Peyer's patch (tissue), 4 donors: Measurements from ENCODE around the gene ZNF521. TPM values are rescaled to one million over a fixed set of nuclear protein-coding genes. Genes with fewer than 3 reads are reported as not detected.

Source experiments
- DNase-seq, 3 donors: peaks; one replicate each; pipeline ENCODE4 v3.0.0-alpha.2; 2017 to 2019
- H3K27ac ChIP-seq, 4 donors: fragments of 200-600 bp; sonication (generic); one replicate each; pipeline ENCODE4 v1.5.1; 2016 to 2019
- H3K27me3 ChIP-seq, 2 donors: fragments of 200-600 bp; sonication (generic); one replicate each; pipeline ENCODE4 v1.5.1; 2019
- H3K36me3 ChIP-seq, 3 donors: fragments of 200-600 bp; sonication (generic); one replicate each; pipeline ENCODE4 v1.5.1; 2016 to 2019
- H3K4me1 ChIP-seq, 4 donors: fragments of 200-600 bp; sonication (generic); one replicate each; pipeline ENCODE4 v1.5.1; 2016 to 2019
- H3K4me3 ChIP-seq, 4 donors: fragments of 200-600 bp; sonication (generic); 1 replicate in 3 of 4; 2 replicates in 1 of 4; pipeline ENCODE4 v1.5.1; 2016 to 2019; ENCODE audit warnings: mild to moderate bottlenecking in 1 of 4
- H3K9me3 ChIP-seq, 4 donors: fragments of 200-600 bp; sonication (generic); one replicate each; pipeline ENCODE4 v1.5.1; 2016 to 2019; ENCODE audit warnings: mild to moderate bottlenecking in 1 of 4
- CTCF ChIP-seq, 6 experiments: fragments of 450-650 bp in 4 of 6; fragments of 200-600 bp in 2 of 6; sonication (generic) in 1 of 6; IDR thresholded peaks; one replicate each; pipeline ENCODE4 v1.5.1; 2017 to 2019; ENCODE audit warnings: antibody characterized with exemption in 6 of 6, mild to moderate bottlenecking in 3 of 6, moderate library complexity in 1 of 6
- POLR2A ChIP-seq, 2 donors: fragments of 450-650 bp; IDR thresholded peaks; one replicate each; pipeline ENCODE4 v1.5.1; 2017; ENCODE audit warnings: antibody characterized with exemption in 2 of 2, mild to moderate bottlenecking in 2 of 2, moderate library complexity in 2 of 2
- total RNA-seq, 4 donors: library from RNA; depleted of rRNA; stranded (reverse); fragments of >200 nt; gene quantifications; one replicate each; pipeline ENCODE4 v1.1.0, GENCODE V29; 2016

The ZNF521 gene
- total RNA-seq, 4 donors from 2014 or later = 4.2 to 25.6 (median 8.6) TPM

DNA sequence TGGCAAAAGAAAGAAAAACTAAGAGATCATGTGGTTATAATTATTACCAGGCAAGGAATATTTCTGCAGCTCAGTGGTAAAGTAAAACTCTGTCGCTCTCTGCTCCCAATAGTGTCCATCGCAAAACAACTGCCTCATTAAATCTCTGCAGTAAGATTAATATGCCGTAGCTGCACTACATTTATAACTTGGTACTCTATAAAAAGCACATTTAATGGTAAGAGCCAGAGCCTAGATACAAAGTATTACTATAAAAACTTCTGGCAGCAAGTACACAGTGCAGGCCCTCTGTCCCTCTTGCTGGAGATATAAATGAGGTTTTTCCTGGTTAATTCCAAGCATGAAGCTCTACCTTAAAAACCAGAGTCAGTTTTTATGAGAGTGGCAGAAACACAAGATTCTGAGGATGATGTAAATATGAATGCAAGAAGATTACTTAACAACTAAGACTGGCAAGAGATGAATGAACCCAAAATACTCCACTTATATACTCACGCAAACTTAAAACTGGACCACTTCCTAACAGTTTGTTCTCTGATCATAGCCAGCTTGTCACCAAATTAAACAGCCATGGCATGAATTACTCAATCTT, 25.5 kb downstream of the ZNF521 start:
- no peaks in the 10 kb centered on the region for H3K36me3 ChIP-seq
- H3K9me3 ChIP-seq = no peaks in the 10 kb centered on the region
- no peaks in the 10 kb centered on the region for H3K27me3 ChIP-seq
- H3K4me1 ChIP-seq = no peaks in the 10 kb centered on the region
- H3K27ac ChIP-seq = no peak overlapping the region
- no peak overlapping the region for H3K4me3 ChIP-seq
- no peak for DNase-seq
- no peak for TF ChIP-seq CTCF (IDR thresholded peaks at IDR 0.05)

- Histone ChIP-seq H3K4me1 (no peaks in the 10 kb centered on the region), H3K27ac (no peak overlapping the region), H3K27me3 (no peaks in the 10 kb centered on the region), H3K4me3 (no peak overlapping the region), H3K36me3 (no peaks in the 10 kb centered on the region), H3K9me3 (no peaks in the 10 kb centered on the region)
- no peak for TF ChIP-seq POLR2A (IDR thresholded peaks at IDR 0.05)
- DNase-seq = no peak
Measured at GRCh38 chr18:25322806-25323205, 29.2 kb downstream of the ZNF521 start.

DNA sequence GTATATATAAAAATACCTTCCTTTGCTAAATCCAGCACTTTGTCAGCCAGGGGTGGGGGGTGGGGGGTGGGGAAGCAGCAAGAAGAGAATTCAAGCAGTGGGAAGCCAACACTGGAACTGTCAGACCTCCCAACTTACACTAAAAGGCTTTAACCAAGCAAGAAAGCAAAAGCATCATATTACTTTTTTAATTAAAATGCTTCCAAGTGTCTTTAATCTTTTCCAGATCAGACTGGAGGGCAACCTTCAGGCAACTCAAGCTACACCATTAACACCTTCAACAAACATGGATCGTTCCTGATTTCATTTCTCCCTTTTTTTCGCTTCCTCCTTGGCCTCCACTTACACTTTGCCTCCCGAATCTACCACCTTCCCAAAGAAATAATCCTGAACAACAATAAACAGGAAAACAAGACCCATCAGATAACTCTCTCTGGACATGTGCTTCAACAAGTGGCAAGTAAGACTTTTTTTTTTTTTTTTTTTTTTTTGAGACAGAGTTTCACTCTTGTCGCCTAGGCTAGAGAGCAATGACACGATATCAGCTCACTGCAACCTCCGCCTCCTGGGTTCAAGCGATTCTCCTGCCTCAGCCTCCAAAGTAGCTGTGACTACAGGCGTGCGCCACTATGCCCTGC, 35.5 kb downstream of the ZNF521 start:
- DNase-seq = no peak
- Histone ChIP-seq H3K4me1 (no peaks in the 10 kb centered on the region), H3K9me3 (no peaks in the 10 kb centered on the region), H3K36me3 (no peaks in the 10 kb centered on the region), H3K4me3 (no peak overlapping the region), H3K27ac (no peak overlapping the region), H3K27me3 (no peaks in the 10 kb centered on the region)
- TF ChIP-seq POLR2A (IDR thresholded peaks at IDR 0.05) (no peak), CTCF (IDR thresholded peaks at IDR 0.05) (no peak)

DNA sequence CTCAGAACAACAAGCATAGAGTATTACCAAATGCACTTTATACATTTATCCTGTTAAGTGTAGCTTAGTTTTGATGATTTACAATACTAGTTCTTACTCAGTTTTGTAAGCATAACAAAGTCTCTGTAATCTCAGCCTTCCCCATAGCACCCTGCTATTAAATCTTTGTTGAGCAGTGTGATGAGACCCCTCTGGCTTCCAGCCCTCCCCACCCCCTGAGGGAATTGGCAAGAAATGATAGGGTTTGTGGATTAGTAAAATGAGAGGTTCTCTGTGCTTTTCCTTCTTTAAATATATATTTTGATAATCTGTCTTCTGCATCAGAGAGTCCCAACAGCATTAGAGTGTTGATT, 37.2 kb downstream of the ZNF521 start:
- no peaks in the 10 kb centered on the region for H3K27me3 ChIP-seq
- H3K27ac ChIP-seq = no peak overlapping the region
- no peaks in the 10 kb centered on the region for H3K9me3 ChIP-seq
- TF ChIP-seq CTCF (IDR thresholded peaks at IDR 0.05) = no peak
- no peak for TF ChIP-seq POLR2A (IDR thresholded peaks at IDR 0.05)
- H3K4me1 ChIP-seq = no peaks in the 10 kb centered on the region
- H3K4me3 ChIP-seq = no peak overlapping the region
- no peaks in the 10 kb centered on the region for H3K36me3 ChIP-seq
- no peak for DNase-seq

- no peak for TF ChIP-seq POLR2A (IDR thresholded peaks at IDR 0.05)
Measured at GRCh38 chr18:25314151-25314837, 37.7 kb downstream of the ZNF521 start.

GRCh38 chr18:25313268-25313667, 38.7 kb downstream of the ZNF521 start:
- Histone ChIP-seq H3K4me1 (no peaks in the 10 kb centered on the region), H3K9me3 (no peaks in the 10 kb centered on the region), H3K27me3 (no peaks in the 10 kb centered on the region), H3K4me3 (no peak overlapping the region), H3K27ac (no peak overlapping the region), H3K36me3 (no peaks in the 10 kb centered on the region)
- DNase-seq = no peak
- TF ChIP-seq CTCF (IDR thresholded peaks at IDR 0.05) = no peak
- TF ChIP-seq POLR2A (IDR thresholded peaks at IDR 0.05) = no peak

More at GRCh38 chr18:25314151-25314837, 37.7 kb downstream of the ZNF521 start:
- H3K27me3 ChIP-seq = no peaks in the 10 kb centered on the region
- H3K4me1 ChIP-seq = no peaks in the 10 kb centered on the region
- H3K36me3 ChIP-seq = no peaks in the 10 kb centered on the region
- no peaks in the 10 kb centered on the region for H3K9me3 ChIP-seq
- H3K4me3 ChIP-seq = no peak overlapping the region
- DNase-seq = no peak
- no peak overlapping the region for H3K27ac ChIP-seq
